ENCODE measurements around the gene NGEF. TPM values are rescaled to one million over a fixed set of nuclear protein-coding genes. Genes with fewer than 3 reads are reported as not detected.

NGEF gene
- total and polyA plus RNA-seq, 9 of the 15 experiments (the other 6 are each of a cell fraction or from before 2014, with no cell fraction given) = 0.07 to 0.17 (median 0.09) TPM; not detected in 6

DNA sequence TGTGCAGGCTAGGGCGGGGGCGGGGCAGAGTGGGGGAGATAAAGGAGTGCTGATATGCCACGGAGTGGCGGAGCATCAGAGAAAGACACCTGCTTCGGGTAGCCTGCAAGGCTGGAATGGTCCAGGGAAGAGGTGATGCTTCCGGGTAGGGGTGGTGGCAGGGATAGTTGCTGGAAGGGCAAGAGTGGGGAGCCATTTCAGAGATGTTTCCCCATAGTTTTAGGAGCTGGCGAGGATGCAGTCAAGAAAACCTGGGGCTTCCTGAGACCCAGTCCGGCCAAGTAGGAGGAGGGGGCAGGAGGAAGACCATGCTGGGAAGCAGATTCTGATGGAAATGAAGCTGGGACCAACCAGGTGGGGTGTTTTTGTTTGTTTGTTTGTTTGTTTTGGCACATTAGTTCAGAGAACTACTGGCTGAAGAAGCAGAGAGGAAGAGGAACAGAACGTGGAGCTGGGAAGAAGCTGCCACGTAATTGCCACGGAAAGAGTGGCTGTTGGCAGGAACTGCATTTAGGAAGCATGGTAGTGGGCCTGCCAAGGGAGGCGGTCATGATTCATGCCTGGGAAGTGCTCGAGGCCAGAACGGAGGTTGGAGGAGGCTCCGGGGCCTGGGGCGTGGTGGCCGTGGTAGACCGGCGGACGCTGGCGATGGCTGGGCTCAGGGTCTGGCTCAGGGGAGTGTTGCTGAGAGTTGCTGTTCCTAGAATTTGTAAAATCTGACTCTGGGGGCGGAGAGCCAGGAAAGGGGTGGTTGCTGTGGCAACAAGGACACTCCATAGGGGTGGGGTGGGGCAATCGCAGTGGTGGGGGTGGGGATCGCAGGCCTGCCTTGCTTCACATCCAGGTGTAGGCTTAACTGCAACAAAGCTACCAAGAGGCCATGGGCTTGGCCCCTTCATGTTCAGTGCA lies 38.4 kb upstream of the NGEF start (continued):
- TF ChIP-seq REST (IDR thresholded peaks at IDR 0.05; ENCODE audit: borderline replicate concordance) (0 out of 2 replicates have a peak, but pooled peaks have one; percentile 9), REST (CRISPR knock-in tag; IDR thresholded peaks at IDR 0.05; ENCODE audit: low read depth) (no peak), STAT5A (IDR thresholded peaks at IDR 0.05; ENCODE audit: borderline replicate concordance, low read length) (no peak), ZNF717 (CRISPR knock-in tag; IDR thresholded peaks at IDR 0.05) (no peak), RCOR1 (IDR thresholded peaks at IDR 0.05; ENCODE audit: borderline replicate concordance in 1 of 2, low read depth in 2 of 2, low read length in 2 of 2) (0 out of 4 replicates have a peak, but pooled peaks of 1 of the 2 experiments have one; percentile 25)

Measured in K562 (cell line).